Gastroesophageal sphincter (tissue), 3 donors: ENCODE results near the gene DZIP3.

Experiments
- EP300 ChIP-seq: sonication (generic); formaldehyde crosslinking; IDR thresholded peaks from one replicate; pipeline ENCODE4 v1.6.1; 2017; ENCODE audit warnings: antibody characterized with exemption, mild to moderate bottlenecking
- POLR2A ChIP-seq, 2 donors: fragments of 450-650 bp; IDR thresholded peaks; one replicate each; pipeline ENCODE4 v1.6.1; 2017; ENCODE audit warnings: antibody characterized with exemption in 2 of 2, mild to moderate bottlenecking in 2 of 2, moderate library complexity in 1 of 2
- POLR2AphosphoS5 ChIP-seq: sonication (generic); formaldehyde crosslinking; IDR thresholded peaks from one replicate; pipeline ENCODE4 v1.6.1; 2017; ENCODE audit warnings: antibody characterized with exemption
- TF ChIP-seq, protein P1 (sequence below), 4 experiments: fragments of 200-600 bp in 2 of 4; fragments of 450-650 bp in 2 of 4; sonication (generic) in 1 of 4; IDR thresholded peaks; one replicate each; pipeline ENCODE4 v1.5.1; 2017 to 2019; ENCODE audit warnings: antibody characterized with exemption in 4 of 4, mild to moderate bottlenecking in 2 of 4, moderate library complexity in 2 of 4

DNA sequence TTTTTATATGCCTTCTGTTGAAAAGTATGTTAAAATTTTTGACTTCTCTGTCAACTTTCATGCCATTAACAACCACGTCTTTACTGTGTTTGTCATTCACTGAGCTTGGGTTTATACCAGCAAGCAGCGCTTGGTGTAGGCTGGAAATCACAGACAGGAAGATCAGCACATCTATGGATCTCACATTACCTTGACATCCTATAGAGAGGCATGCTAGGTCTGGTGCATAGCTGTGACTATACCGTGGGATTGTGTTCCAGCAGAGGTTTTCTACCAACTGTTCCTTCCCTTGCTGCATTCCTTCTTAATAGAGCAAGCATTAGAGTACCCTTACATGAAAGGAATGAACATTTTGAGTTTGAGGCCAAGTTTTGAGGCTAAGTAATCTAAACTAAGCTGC lies 53.0 kb downstream of the DZIP3 start:
- TF ChIP-seq, protein P1, sequence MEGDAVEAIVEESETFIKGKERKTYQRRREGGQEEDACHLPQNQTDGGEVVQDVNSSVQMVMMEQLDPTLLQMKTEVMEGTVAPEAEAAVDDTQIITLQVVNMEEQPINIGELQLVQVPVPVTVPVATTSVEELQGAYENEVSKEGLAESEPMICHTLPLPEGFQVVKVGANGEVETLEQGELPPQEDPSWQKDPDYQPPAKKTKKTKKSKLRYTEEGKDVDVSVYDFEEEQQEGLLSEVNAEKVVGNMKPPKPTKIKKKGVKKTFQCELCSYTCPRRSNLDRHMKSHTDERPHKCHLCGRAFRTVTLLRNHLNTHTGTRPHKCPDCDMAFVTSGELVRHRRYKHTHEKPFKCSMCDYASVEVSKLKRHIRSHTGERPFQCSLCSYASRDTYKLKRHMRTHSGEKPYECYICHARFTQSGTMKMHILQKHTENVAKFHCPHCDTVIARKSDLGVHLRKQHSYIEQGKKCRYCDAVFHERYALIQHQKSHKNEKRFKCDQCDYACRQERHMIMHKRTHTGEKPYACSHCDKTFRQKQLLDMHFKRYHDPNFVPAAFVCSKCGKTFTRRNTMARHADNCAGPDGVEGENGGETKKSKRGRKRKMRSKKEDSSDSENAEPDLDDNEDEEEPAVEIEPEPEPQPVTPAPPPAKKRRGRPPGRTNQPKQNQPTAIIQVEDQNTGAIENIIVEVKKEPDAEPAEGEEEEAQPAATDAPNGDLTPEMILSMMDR (IDR thresholded peaks at IDR 0.05) = no peak
- no peak for TF ChIP-seq POLR2A (IDR thresholded peaks at IDR 0.05)
- no peak for TF ChIP-seq EP300
- no peak for TF ChIP-seq POLR2AphosphoS5
